HFFc6 (cell line): ENCODE results near the gene FYB1. TPM values are rescaled to one million over a fixed set of nuclear protein-coding genes. Genes with fewer than 3 reads are reported as not detected.
"Not testable (repeated sequence)": the region's sequence is repeated elsewhere in the genome, so short reads cannot be mapped to it uniquely, and the experiment has no call there.

Experiments used
- DNase-seq: peaks from one replicate; pipeline ENCODE4 v3.0.0-alpha.2; 2018
- H3K27ac Mint-ChIP-seq: 2 replicates; pipeline ENCODE4 v1.8.0; 2020; ENCODE audit warnings: mild to moderate bottlenecking, mixed read lengths
- H3K27me3 Mint-ChIP-seq: 2 replicates; pipeline ENCODE4 v1.8.0; 2021; ENCODE audit warnings: mild to moderate bottlenecking, moderate library complexity, mixed read lengths; ENCODE audit not compliant: insufficient read depth
- H3K36me3 Mint-ChIP-seq: 2 replicates; pipeline ENCODE4 v1.8.0; 2021; ENCODE audit warnings: low read depth, mixed read lengths
- H3K4me1 Mint-ChIP-seq: 2 replicates; pipeline ENCODE4 v1.8.0; 2020; ENCODE audit warnings: low read depth, mixed read lengths
- H3K4me3 Mint-ChIP-seq: 2 replicates; pipeline ENCODE4 v1.8.0; 2020; ENCODE audit warnings: mild to moderate bottlenecking, moderate library complexity, mixed read lengths
- H3K9me3 Mint-ChIP-seq: 2 replicates; pipeline ENCODE4 v1.8.0; 2020; ENCODE audit warnings: mild to moderate bottlenecking, mixed read lengths
- total RNA-seq, 6 experiments: library from RNA; stranded (reverse); fragmentation: NEBNext Ultra II Directional; extraction: Animal tissue kit (Norgen Biotek cat#: 25700); gene quantifications; 2 replicates in 1 of 6; 3 replicates in 5 of 6; pipeline ENCODE4 v1.2.3, GENCODE V29; 2021
- TF ChIP-seq, protein P1 (sequence below): fragments of 200-600 bp; sonication (generic); IDR thresholded peaks from 2 replicates; pipeline ENCODE4 v1.5.0; 2021; ENCODE audit warnings: antibody characterized with exemption, mild to moderate bottlenecking

FYB1 gene
- total RNA-seq, 6 experiments from 2014 or later = 0.32 to 1.7 (median 0.49) TPM

DNA sequence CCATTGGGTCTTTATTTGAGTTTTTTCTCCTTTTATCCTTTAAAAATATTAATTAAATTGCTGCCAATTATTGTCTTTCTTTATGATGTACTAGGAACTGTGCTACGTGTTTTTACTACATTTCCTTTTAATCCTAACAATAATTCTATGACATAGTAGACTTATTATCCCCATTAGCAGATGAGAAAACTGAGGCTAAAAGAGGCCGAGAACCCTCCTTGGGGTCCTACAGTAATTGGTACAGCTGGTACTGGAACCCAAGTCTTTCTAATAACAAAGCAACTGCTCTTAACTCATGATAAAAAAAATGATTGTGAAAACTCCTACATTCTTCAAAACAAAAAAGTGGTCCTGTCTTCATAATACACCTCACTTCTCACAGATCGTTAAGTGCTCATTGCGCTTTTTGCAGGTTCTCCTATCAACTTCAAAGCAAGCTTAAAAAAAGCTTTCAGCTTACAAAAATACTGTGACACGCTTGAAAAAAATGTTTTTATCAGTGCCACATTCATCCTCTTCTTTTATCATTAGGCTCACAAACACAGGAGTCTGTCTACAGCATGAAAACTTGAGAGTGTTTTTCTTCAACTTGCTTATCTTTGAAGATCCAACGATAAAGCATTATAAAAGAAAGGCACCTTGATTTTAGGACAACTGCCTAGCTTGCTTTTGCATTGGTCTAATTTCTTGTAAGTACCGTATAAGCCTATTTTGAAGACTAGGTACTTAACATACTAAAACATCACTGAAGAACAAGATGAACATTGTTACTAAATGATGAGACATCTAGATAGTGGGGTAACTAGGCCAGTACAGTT, 32.4 kb downstream of the FYB1 start:
- Mint-ChIP-seq H3K4me3 (no peak overlapping the region), H3K36me3 (no peaks in the 10 kb centered on the region), H3K27me3 (no peaks in the 10 kb centered on the region), H3K4me1 (peaks cover 58% of the 10 kb centered on the region), H3K27ac (no peak overlapping the region), H3K9me3 (no peaks in the 10 kb centered on the region)
- TF ChIP-seq, protein P1, sequence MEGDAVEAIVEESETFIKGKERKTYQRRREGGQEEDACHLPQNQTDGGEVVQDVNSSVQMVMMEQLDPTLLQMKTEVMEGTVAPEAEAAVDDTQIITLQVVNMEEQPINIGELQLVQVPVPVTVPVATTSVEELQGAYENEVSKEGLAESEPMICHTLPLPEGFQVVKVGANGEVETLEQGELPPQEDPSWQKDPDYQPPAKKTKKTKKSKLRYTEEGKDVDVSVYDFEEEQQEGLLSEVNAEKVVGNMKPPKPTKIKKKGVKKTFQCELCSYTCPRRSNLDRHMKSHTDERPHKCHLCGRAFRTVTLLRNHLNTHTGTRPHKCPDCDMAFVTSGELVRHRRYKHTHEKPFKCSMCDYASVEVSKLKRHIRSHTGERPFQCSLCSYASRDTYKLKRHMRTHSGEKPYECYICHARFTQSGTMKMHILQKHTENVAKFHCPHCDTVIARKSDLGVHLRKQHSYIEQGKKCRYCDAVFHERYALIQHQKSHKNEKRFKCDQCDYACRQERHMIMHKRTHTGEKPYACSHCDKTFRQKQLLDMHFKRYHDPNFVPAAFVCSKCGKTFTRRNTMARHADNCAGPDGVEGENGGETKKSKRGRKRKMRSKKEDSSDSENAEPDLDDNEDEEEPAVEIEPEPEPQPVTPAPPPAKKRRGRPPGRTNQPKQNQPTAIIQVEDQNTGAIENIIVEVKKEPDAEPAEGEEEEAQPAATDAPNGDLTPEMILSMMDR = no peak
- DNase-seq = no peak

DNA sequence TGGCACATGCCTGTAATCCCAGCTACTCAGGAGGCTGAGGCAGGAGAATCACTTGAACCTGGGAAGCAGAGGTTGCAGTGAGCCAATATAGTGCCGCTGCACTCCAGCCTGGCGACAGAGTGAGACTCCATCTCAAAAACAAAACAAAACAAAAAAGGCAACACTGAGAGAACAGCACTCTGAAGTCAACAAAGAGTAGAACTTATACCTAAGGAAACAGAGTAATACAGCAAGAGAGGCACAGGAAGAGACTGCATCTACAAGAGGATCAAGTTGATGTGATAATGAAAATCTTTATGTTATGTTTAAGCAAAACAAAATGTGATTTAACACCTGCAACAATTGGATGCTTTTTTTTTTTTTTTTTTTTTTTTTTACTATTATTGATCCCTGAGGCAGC, 33.1 kb downstream of the FYB1 start:
- H3K4me1 Mint-ChIP-seq = peaks cover 51% of the 10 kb centered on the region
- TF ChIP-seq, protein P1 = no peak
- H3K36me3 Mint-ChIP-seq = no peaks in the 10 kb centered on the region

DNA sequence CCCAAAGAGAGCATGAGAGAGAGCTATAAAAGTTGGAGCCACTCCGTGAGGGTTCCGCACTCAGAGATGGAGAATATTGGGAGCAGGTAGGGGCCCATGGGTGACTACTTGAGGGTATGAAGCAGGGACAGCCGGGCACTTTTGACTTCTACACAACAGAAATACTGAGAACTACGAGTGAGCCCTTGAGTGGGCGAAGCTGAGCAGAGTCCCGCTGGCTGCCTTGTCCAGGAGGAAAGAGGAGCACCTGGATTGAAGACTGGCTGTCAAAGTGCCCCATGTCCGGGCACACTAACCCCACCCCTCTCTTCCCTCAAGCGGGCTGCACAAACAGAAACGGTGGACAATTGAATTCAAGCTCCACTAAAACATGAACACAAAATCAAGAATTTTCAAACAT, 33.6 kb downstream of the FYB1 start:
- Mint-ChIP-seq H3K27ac (no peak overlapping the region), H3K4me3 (no peak overlapping the region), H3K27me3 (no peaks in the 10 kb centered on the region), H3K4me1 (peaks cover 46% of the 10 kb centered on the region), H3K9me3 (no peaks in the 10 kb centered on the region), H3K36me3 (no peaks in the 10 kb centered on the region)
- DNase-seq = no peak
- TF ChIP-seq, protein P1 = no peak

More for the DNA sequence above, 33.1 kb downstream of the FYB1 start:
- DNase-seq = no peak
- Mint-ChIP-seq H3K4me3 (no peak overlapping the region), H3K27ac (no peak overlapping the region), H3K9me3 (no peaks in the 10 kb centered on the region), H3K27me3 (no peaks in the 10 kb centered on the region)

DNA sequence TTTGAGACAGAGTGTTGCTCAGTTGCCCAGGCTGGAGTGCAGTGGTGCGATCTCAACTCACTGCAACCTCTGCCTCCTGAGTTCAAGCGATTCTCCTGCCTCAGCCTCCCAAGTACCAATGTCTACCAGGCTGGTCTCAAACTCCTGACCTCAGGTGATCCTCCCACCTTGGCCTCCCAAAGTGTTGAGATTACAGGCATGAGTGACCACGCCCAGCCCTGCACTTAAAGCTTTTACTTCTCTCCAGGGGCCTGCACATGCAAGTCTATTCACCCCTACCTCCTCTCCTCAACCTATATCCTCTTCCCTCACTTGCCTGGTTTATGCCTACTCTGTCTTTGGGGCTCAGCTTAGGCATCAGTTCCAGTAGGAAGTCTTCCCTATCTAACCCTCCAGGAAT, 39.8 kb downstream of the FYB1 start:
- not testable (repeated sequence) for DNase-seq, H3K4me3 Mint-ChIP-seq, H3K27me3 Mint-ChIP-seq, H3K27ac Mint-ChIP-seq, H3K36me3 Mint-ChIP-seq, H3K9me3 Mint-ChIP-seq
- H3K4me1 Mint-ChIP-seq = peaks cover 51% of the 10 kb centered on the region

DNA sequence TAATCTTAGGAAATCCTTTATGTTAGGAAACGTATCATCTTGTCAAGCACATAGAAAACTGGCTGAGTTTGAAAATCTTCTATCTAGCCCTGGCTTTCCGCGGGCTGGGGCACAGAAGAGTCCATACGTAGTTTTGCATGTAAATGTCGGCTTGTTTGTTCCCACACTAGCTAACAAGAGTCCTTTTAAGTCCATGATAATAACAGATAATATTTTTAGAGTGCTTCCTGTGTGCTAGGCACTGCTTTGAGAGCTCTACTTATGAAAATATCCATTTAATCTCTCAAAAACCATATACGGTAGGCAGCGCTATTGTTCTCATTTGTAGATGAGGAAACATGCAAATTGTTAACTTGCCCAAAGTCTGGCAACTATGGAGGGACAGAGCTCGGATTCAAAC, 40.5 kb downstream of the FYB1 start:
- TF ChIP-seq, protein P1 = no peak
- no peak for DNase-seq
- Mint-ChIP-seq H3K4me3 (no peak overlapping the region), H3K4me1 (peaks cover 51% of the 10 kb centered on the region), H3K36me3 (peaks cover 8% of the 10 kb centered on the region), H3K9me3 (no peaks in the 10 kb centered on the region; the same call in 1 of the 2 replicates), H3K27ac (no peak overlapping the region), H3K27me3 (no peaks in the 10 kb centered on the region)

DNA sequence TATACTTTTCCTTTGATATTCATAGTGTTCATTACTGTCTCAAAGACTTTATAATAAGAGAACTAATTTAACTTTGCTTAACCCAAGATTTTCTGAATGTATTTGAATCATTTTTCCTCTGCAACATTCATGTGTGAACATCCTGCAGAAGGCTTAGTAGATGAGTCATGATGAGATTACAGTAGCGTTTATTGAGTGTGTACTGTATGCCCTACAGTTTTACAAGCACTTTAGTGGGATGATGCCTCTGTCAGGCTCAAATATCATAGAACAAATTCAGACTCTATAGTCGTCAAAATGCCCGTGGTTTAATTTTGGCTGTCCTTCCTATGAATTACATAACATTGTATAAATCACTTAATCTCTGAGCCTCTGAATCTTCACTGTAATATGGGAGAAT, 41.2 kb downstream of the FYB1 start:
- Mint-ChIP-seq H3K9me3 (peaks cover 3% of the 10 kb centered on the region), H3K27ac (peak overlapping the region; percentile 33), H3K4me1 (peaks cover 46% of the 10 kb centered on the region), H3K36me3 (peaks cover 15% of the 10 kb centered on the region), H3K27me3 (no peaks in the 10 kb centered on the region), H3K4me3 (no peak overlapping the region)
- TF ChIP-seq, protein P1 = no peak
- DNase-seq = peak; percentile 78
